Stimulated activated CD4-positive, alpha-beta T cell treated with anti-CD3 and anti-CD28 coated beads, Interleukin-1b, Interleukin-23, amount 100 ng/mL, for 4 hours (primary cell): ENCODE data around the gene HSPA12A.
"Not testable (repeated sequence)": the region's sequence is repeated elsewhere in the genome, so short reads cannot be mapped to it uniquely, and the experiment has no call there.

Experiments used
- DNase-seq, 2 donors: peaks; one replicate each; pipeline ENCODE4 v3.0.0-alpha.2; 2020; ENCODE audit warnings: low read depth in 2 of 2

Gene HSPA12A

DNA sequence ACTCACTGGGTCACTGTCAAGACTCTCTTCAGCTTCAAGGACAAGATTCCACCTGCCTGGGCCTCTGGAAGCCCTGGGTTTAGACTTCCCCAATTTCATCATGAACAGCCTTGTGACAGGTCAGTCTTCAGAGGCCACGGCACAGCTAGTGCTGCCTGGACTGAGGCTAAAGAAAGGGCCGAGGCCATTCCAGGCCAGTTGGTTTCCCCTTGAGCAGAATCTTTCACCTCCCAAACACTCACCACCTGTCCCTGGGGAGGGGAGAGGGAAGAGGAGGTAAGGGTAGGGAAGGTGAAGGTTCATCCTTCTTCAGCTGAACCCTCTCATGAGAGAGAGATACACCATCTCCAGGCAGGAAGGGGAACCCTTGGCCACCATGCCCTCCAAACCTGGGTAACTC lies 24.3 kb downstream of the HSPA12A start:
- DNase-seq: no peak

GRCh38 chr10:116716381-116716780 lies 26.0 kb downstream of the HSPA12A start:
- no peak for DNase-seq

DNA sequence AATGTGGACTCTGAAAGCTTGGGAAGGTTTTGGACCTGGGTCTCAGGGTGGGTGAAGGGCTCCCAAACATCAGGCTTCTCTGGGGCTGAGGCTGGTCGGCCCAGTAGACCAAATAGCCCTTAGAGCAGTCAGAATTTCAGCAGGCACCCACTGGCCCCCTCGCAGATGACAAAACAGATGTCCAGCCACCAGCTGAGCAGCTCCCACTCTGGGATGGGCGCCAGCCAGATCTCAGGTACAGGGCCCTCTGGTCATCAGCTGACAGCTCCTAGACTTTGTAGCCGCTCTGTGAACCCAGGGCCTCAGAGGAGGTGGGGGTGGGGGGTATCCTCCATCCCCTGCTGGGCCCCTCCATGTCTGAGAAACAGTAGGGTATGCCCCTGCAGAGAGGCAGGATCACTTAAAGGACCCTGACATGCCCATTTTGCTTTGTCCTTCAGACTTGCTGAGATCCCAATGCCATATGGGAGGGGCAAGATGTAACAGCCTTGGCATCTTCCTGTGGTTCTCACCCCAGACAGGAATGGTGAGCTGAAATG lies 26.5 kb downstream of the HSPA12A start:
- no peak for DNase-seq

DNA sequence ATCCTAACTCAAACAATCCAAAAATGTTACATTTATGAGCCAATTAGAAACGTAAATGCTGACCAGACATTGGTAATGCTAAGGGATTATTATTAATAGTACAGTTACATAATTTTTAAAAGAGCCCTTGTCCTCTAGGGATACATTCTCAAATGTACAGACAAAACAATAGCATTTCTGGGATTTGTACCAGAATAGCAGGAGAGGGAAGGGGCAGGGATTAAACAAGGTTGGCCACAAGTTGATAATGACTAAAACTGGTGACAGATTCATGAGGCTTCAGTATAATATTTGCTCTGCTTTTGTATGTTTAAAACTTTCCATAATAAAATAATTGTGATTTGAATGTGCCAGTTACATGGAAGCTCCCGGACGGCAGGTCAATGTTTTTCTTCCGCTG lies 27.0 kb downstream of the HSPA12A start:
- DNase-seq: no peak

GRCh38 chr10:116713846-116714245 lies 28.5 kb downstream of the HSPA12A start:
- no peak for DNase-seq

- no peak for DNase-seq
Observed at GRCh38 chr10:116712989-116713543, 29.3 kb downstream of the HSPA12A start.

DNA sequence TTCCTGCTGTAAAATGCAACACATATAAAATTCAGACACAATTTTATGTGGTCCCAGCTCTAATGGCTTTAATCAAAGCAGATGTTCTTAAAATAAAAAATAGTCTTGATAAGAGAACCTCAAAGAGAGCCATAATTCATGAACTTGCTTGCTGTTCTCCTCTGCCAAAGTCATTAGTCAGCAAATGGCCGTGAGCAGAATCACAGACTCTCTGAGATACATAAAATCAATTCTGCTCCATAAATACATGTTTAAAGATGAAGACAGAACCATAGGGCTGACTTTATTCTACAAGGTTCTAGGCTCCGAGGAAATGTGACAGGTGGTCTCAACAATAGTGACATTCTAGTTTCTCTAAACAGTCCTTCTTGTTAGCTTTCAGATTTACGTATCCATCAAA lies 29.8 kb downstream of the HSPA12A start:
- DNase-seq: no peak

GRCh38 chr10:116711803-116712202 lies 30.6 kb downstream of the HSPA12A start:
- not testable (repeated sequence) for DNase-seq

GRCh38 chr10:116710076-116710475 lies 32.3 kb downstream of the HSPA12A start:
- no peak for DNase-seq

- no peak for DNase-seq
Observed at GRCh38 chr10:116708877-116709276, 33.5 kb downstream of the HSPA12A start.

DNA sequence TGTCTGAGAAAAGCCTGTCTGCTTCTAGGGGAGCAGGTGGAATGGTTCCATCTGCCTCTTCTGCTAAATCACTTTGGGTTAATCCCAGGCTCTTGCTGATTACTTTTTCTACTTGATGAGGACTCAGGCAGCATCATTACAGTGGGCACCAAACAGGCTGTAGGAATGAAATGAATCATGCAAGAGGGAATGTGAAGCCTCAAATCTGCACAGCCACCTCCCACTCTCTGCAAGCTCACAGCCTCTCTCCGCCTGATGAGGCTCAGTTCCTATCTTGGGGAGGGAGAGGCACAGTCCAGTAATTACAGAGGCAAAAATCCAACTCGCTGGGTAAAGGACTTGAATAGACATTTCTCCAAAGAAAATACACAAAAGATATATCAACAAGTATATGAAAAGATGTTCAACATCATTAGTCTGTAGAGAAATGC lies 34.0 kb downstream of the HSPA12A start:
- no peak for DNase-seq

DNA sequence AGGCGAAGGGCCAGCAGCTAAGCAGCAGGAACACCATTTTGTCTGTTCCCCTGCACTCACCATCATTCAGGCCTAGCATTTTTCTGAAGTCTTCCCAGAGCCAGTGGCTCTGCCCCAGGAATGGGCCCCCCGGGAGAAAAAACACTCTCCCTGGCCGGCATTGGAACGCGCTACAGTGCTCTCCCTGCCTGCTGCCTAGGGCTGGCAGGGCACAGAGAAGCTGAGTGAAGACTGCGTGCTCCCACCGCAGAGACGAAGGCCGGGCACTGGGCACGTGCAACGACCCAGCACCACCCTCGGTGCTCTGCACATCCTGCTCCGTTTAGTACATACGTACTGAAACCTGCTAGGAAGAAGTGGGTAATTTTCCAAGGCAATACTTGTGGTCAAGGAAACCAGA lies 34.4 kb downstream of the HSPA12A start:
- no peak for DNase-seq

DNA sequence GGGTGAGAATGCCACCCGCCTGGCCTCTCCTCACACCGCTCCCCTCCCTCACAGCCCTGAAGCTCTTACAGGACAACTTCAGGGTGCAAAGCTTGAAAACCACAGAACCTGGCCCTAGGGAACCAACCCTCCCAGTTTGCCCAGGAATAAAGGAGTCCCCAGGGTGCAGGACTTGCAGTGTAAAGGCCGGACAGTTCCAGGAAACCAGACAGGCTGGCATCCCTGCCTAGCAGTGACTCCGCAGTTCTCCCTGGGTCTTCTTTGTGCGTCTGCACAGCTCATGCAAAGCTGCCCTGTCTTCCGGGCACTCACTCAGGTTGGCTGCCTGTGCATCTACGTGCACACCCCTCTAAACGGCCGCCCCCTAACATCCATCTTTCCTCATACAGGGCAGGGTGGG lies 36.1 kb downstream of the HSPA12A start:
- no peak for DNase-seq

DNA sequence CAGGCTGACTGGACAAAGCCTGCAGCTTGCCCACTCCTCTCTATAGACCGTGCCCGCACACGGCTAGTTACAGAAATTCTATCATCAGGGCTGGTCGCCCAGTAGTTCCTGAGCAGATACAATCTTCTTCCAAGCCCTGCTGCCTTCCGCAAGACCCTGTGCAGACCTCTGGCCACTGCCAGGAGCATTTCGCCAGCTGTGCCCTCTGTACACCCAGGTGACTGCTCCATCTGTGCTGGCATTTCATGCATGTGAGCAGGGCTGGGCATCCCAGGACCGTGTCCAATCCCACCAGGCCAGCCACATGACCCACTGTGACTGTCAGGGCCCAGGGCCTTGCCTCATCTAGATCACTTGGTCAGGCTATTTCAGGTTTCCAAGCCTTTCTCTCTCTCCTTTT lies 36.9 kb downstream of the HSPA12A start:
- no peak for DNase-seq

DNA sequence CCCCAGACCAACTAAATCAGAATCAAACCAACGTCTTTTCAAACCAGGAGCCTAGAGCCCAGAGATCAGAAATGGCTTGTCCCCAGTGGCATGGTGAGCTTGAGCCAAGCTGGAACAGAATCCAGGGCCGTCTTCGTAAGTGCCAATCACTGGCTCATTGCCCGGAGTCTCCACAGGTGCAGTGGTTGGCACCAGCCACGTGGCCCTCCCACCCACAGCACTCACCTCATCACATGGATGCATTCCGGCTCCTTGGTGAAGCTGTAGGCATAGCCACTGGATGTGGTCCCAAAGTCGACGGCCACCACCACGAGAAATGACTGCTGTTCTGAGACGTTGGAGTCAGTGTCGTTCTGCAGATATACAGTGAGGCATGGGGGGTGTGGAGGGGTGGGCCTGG lies 37.4 kb downstream of the HSPA12A start:
- DNase-seq: no peak

- no peak for DNase-seq
Observed at GRCh38 chr10:116702165-116702564, 40.2 kb downstream of the HSPA12A start.

DNA sequence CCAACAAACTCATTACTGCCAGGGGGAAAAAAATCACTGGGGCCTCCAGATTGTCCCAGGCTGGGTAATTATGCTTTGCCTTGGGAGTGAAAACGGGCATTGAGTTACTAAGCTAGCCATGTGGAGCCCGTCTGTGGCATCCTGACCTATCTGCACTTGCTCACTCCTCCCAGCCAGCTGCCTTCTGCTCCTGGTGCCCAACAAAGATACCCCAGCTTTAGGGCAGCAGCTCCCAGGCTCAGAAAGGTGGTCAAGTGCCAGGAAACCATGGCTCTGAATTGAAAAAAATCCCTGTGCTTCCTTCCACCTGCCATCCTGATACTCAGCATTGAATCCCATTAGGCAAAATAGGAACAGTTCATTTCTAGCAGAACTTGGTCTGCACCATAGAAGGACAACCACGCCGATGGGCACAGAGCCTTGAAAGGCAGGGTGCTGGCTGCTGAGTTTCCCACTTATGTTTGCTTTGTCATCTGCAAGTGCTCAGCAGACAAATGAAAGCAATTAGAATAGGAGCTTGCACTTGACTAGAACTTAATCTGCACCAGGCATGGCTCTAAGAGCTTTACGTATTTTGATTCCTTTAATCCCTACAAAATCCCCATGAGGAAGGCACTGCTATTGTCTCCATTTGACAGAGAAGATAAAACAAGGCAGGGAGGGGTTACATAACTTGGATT lies 42.8 kb downstream of the HSPA12A start:
- DNase-seq: no peak

DNA sequence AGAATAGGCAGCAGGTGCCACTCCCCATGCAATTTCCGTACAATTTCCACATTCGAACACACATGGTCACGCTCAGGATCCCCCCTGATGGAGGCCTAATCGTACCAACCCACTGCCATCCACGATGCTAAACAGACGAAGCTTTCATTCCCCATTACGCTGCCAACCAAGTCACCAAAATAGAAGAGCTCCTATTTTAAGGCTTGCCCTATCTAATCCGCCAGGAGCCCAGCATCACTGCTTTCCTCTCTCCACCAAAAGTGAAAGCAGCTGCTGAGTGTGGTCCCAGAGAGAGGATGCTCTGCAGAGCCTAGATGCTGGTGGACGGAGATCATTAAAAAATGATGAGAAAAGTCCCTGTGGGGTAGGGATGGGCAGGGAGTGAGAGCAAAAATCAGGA lies 43.3 kb downstream of the HSPA12A start:
- DNase-seq: no peak

DNA sequence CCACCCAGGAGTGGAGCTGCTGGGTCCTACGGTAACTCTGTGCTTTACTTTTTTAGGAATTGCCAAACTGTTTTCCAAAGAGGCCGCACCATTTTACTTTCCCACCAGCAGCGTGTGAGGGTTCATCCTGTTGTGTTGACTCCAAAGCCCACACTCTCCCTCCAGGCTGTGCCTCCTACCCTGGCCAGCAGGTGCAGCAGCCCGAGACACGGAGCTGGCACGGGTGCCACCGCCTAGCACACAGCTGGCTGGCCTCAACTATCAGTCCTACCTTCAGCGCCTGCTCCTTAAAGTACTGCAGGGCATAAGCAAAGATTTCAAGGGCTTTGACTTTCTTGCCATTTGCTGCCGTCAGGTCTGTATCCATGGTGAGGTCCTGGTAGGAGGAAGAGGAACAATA lies 44.0 kb downstream of the HSPA12A start:
- no peak for DNase-seq

DNA sequence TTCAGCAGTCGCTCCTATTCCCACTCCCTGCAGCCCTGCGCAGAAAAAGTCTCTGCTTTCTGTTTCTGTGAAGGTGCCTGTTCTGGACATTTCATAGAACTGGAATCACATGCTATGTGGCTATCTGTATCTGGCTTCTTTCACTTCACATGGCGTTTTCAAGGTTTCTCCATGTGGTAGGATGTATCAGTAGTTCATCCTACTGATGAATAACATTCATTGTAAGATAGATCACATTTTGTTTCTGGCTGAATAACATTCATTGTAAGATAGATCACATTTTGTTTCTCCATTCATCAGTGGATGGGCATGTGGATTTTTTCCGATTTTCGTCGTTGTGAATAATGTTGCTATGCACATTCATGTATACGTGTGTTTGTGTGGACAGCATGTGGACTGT lies 44.5 kb downstream of the HSPA12A start:
- DNase-seq: no peak

- DNase-seq: no peak
Observed at GRCh38 chr10:116696919-116697318, 45.4 kb downstream of the HSPA12A start.

- DNase-seq: no peak
Observed at GRCh38 chr10:116694927-116695268, 47.5 kb downstream of the HSPA12A start.

- DNase-seq: no peak
Observed at GRCh38 chr10:116694243-116694926, 48.0 kb downstream of the HSPA12A start.
